ENCODE measurements around the gene C2CD4D.
"Not testable (repeated sequence)": the region's sequence is repeated elsewhere in the genome, so short reads cannot be mapped to it uniquely, and the experiment has no call there.

C2CD4D gene

GRCh38 chr1:151858030-151858746, 18.6 kb upstream of the C2CD4D start:
- peak; percentile 32 for DNase-seq

GRCh38 chr1:151855933-151856332, 16.3 kb upstream of the C2CD4D start:
- no peak for DNase-seq

- DNase-seq = not testable (repeated sequence)
These were observed 15.9 kb upstream of the C2CD4D start for GRCh38 chr1:151855516-151855915.

GRCh38 chr1:151854658-151855057, 15.0 kb upstream of the C2CD4D start:
- no peak for DNase-seq

- no peak for DNase-seq
These were observed 13.9 kb upstream of the C2CD4D start, which contains the start of gene THEM5 for GRCh38 chr1:151853411-151853943. Gene THEM5, minus strand, starts transcription at chr1:151853712. Its CDS starts 147 bp downstream, at chr1:151853565.

- no peak for DNase-seq
These were observed 13.1 kb upstream of the C2CD4D start for GRCh38 chr1:151852733-151853132.

- no peak for DNase-seq
These were observed 12.3 kb upstream of the C2CD4D start for GRCh38 chr1:151851886-151852285.

- no peak for DNase-seq
These were observed 10.3 kb upstream of the C2CD4D start for GRCh38 chr1:151849871-151850270.

GRCh38 chr1:151849126-151849525, 9.5 kb upstream of the C2CD4D start:
- DNase-seq = no peak

- DNase-seq = no peak
These were observed 8.4 kb upstream of the C2CD4D start for GRCh38 chr1:151847867-151848596.

GRCh38 chr1:151846686-151847237, 7.1 kb upstream of the C2CD4D start:
- no peak for DNase-seq

- DNase-seq = peak; percentile 28
These were observed 6.5 kb upstream of the C2CD4D start for GRCh38 chr1:151846062-151846568.

GRCh38 chr1:151843398-151843797, 3.8 kb upstream of the C2CD4D start:
- no peak for DNase-seq

- no peak for DNase-seq
These were observed 1.5 kb upstream of the C2CD4D start for GRCh38 chr1:151841141-151841540.

- DNase-seq = no peak
These were observed 801 bp upstream of the C2CD4D start for GRCh38 chr1:151840421-151840820.

GRCh38 chr1:151839082-151839412, 573 bp downstream of the C2CD4D start:
- no peak for DNase-seq

- no peak for DNase-seq
These were observed 1.2 kb downstream of the C2CD4D start for GRCh38 chr1:151838222-151839081.

- DNase-seq = no peak
These were observed 1.8 kb downstream of the C2CD4D start for GRCh38 chr1:151837884-151838221.

GRCh38 chr1:151837197-151837596, 2.4 kb downstream of the C2CD4D start:
- no peak for DNase-seq

- no peak for DNase-seq
These were observed 4.0 kb downstream of the C2CD4D start for GRCh38 chr1:151835596-151835995.

GRCh38 chr1:151834239-151834638, 5.4 kb downstream of the C2CD4D start:
- DNase-seq = no peak

GRCh38 chr1:151833172-151833900, 6.3 kb downstream of the C2CD4D start:
- no peak for DNase-seq

All from NCI-H226 (cell line).